GM19438 (cell line): ENCODE measurements around the gene GLRA1.

Experiments used
- ATAC-seq: cut with Tn5 transposase; IDR thresholded peaks from one replicate; pipeline ENCODE4 v1.9.1; 2021; ENCODE audit warnings: low read depth; ENCODE audit not compliant: unreplicated experiment

Gene GLRA1

GRCh38 chr5:151780348-151780747 lies 144.3 kb downstream of the GLRA1 start:
- no peak for ATAC-seq

GRCh38 chr5:151779531-151780125 lies 145.0 kb downstream of the GLRA1 start:
- ATAC-seq: no peak

GRCh38 chr5:151775025-151775606 lies 149.5 kb downstream of the GLRA1 start:
- no peak for ATAC-seq

- ATAC-seq: no peak
These were observed 150.7 kb downstream of the GLRA1 start for GRCh38 chr5:151773951-151774350.

GRCh38 chr5:151772846-151773561 lies 151.6 kb downstream of the GLRA1 start:
- ATAC-seq: no peak
